ENCODE data around the gene RAPGEF1. TPM values are rescaled to one million over a fixed set of nuclear protein-coding genes. Genes with fewer than 3 reads are reported as not detected.
A peak's percentile ranks its signal among the peaks of the same experiment; 100 is the strongest.

RAPGEF1 gene
- total and polyA plus RNA-seq, 11 donors, result 50.6 to 161 (median 115) TPM

- H3K9me3 ChIP-seq, result no peaks in the 10 kb centered on the region
- peaks cover 0 to 88% (median 82%) of the 10 kb centered on the region in 9 donors for H3K36me3 ChIP-seq
- intact Hi-C loops (cut with DNase I), result no loop called here
- H3K4me1 ChIP-seq, result peaks cover 0 to 33% (median 7%) of the 10 kb centered on the region in 12 donors
- no peak overlapping the region for H3K4me3 ChIP-seq
- peak in 1 of 5 donors; percentile 14 for DNase-seq
- no peaks in the 10 kb centered on the region for H3K27me3 ChIP-seq
- 91 to 95% (median 93%) methylated on average over 25 to 27 of the region's 27 CpGs for WGBS, 4 donors
- TF ChIP-seq CTCF (IDR thresholded peaks at IDR 0.05), result no peak
- no peak for TF ChIP-seq POLR2A (IDR thresholded peaks at IDR 0.05)
- peak overlapping the region in 1 of 12 donors; percentile 73 for H3K27ac ChIP-seq
- no peak for ATAC-seq
Measured at GRCh38 chr9:131583836-131584555, 155.9 kb downstream of the RAPGEF1 start.

GRCh38 chr9:131583337-131583645 lies 156.6 kb downstream of the RAPGEF1 start:
- TF ChIP-seq CTCF (IDR thresholded peaks at IDR 0.05) (no peak), POLR2A (IDR thresholded peaks at IDR 0.05) (no peak)
- intact Hi-C loops (cut with DNase I), result no loop called here
- H3K36me3 ChIP-seq, result peaks cover 0 to 88% (median 82%) of the 10 kb centered on the region in 9 donors
- DNase-seq (peak in 1 of 5 donors; percentile 11), ATAC-seq (no peak)
- H3K4me3 ChIP-seq, result no peak overlapping the region
- H3K9me3 ChIP-seq, result no peaks in the 10 kb centered on the region
- WGBS, 4 donors, result 70 to 88% (median 82%) methylated on average over 4 to 5 of the region's 5 CpGs
- H3K27me3 ChIP-seq, result no peaks in the 10 kb centered on the region
- H3K4me1 ChIP-seq, result peaks cover 0 to 34% (median 7%) of the 10 kb centered on the region in 12 donors
- H3K27ac ChIP-seq, result no peak overlapping the region

GRCh38 chr9:131582466-131583336 lies 157.2 kb downstream of the RAPGEF1 start:
- Histone ChIP-seq H3K4me3 (no peak overlapping the region), H3K27ac (no peak overlapping the region), H3K9me3 (no peaks in the 10 kb centered on the region), H3K4me1 (peaks cover 0 to 34% (median 7%) of the 10 kb centered on the region in 12 donors), H3K27me3 (no peaks in the 10 kb centered on the region), H3K36me3 (peaks cover 0 to 88% (median 82%) of the 10 kb centered on the region in 9 donors)
- DNase-seq (peak in 1 of 5 donors; percentile 27), ATAC-seq (peak in 2 of 4 donors; percentile 31 to 33)
- WGBS, 4 donors, result 81 to 90% (median 89%) methylated on average over 21 to 27 of the region's 27 CpGs
- intact Hi-C loops (cut with DNase I), result no loop called here
- TF ChIP-seq POLR2A (IDR thresholded peaks at IDR 0.05) (no peak), CTCF (IDR thresholded peaks at IDR 0.05) (no peak)

GRCh38 chr9:131582056-131582455 lies 157.8 kb downstream of the RAPGEF1 start:
- 86 to 98% (median 95%) methylated on average over 10 of the region's 10 CpGs for WGBS, 4 donors
- Histone ChIP-seq H3K36me3 (peaks cover 0 to 88% (median 83%) of the 10 kb centered on the region in 9 donors), H3K27ac (no peak overlapping the region), H3K9me3 (no peaks in the 10 kb centered on the region), H3K4me1 (peaks cover 0 to 34% (median 7%) of the 10 kb centered on the region in 12 donors), H3K4me3 (no peak overlapping the region), H3K27me3 (no peaks in the 10 kb centered on the region)
- intact Hi-C loops (cut with DNase I), result no loop called here
- DNase-seq (peak in 1 of 5 donors; percentile 13), ATAC-seq (no peak)
- TF ChIP-seq POLR2A (IDR thresholded peaks at IDR 0.05) (no peak), CTCF (IDR thresholded peaks at IDR 0.05) (no peak)
